Tibial nerve (tissue), 4 donors: Measurements from ENCODE around the gene IPO5. TPM values are rescaled to one million over a fixed set of nuclear protein-coding genes. Genes with fewer than 3 reads are reported as not detected.

ENCODE experiments used
- DNase-seq, 2 donors: peaks; one replicate each; pipeline ENCODE4 v3.0.0-alpha.2; 2019; ENCODE audit warnings: low spot score in 2 of 2
- H3K27ac ChIP-seq, 4 donors: fragments of 200-600 bp; sonication (generic) in 3 of 4; one replicate each; pipeline ENCODE4 v1.5.1; 2017 to 2019; ENCODE audit warnings: mild to moderate bottlenecking in 1 of 4
- H3K27me3 ChIP-seq, 2 donors: fragments of 200-600 bp; sonication (generic) in 1 of 2; one replicate each; pipeline versions ENCODE4 v1.5.1 to v1.6.0; 2017 to 2019
- H3K36me3 ChIP-seq, 3 donors: fragments of 200-600 bp; sonication (generic); one replicate each; pipeline ENCODE4 v1.5.1; 2018 to 2019
- H3K4me1 ChIP-seq, 4 donors: fragments of 200-600 bp; sonication (generic) in 3 of 4; one replicate each; pipeline ENCODE4 v1.5.1; 2017 to 2019
- H3K4me3 ChIP-seq, 4 donors: fragments of 200-600 bp; sonication (generic) in 3 of 4; one replicate each; pipeline ENCODE4 v1.5.1; 2017 to 2019; ENCODE audit warnings: mild to moderate bottlenecking in 1 of 4, moderate library complexity in 1 of 4
- H3K9me3 ChIP-seq, 4 donors: fragments of 200-600 bp; sonication (generic) in 3 of 4; one replicate each; pipeline ENCODE4 v1.5.1; 2017 to 2019
- EP300 ChIP-seq, 2 donors: sonication (generic); formaldehyde crosslinking; IDR thresholded peaks; one replicate each; pipeline ENCODE4 v1.6.1; 2017; ENCODE audit warnings: antibody characterized with exemption in 2 of 2, mild to moderate bottlenecking in 1 of 2
- POLR2A ChIP-seq, 2 donors: fragments of 450-650 bp; IDR thresholded peaks; one replicate each; pipeline ENCODE4 v1.6.1; 2017; ENCODE audit warnings: antibody characterized with exemption in 2 of 2, mild to moderate bottlenecking in 2 of 2, moderate library complexity in 2 of 2
- WGBS, 2 donors: methylation state at CpG; one replicate each; pipeline ENCODE4 v1.1.5; 2018; 5-methylcytosine and 5-hydroxymethylcytosine counted together
- total RNA-seq, 4 donors: library from RNA; depleted of rRNA; stranded (reverse); fragments of >200 nt; gene quantifications; one replicate each; pipeline ENCODE4 v1.1.0, GENCODE V29; 2016
- TF ChIP-seq, protein P1 (sequence below), 5 experiments: fragments of 200-600 bp in 3 of 5; fragments of 450-650 bp in 2 of 5; sonication (generic) in 3 of 5; IDR thresholded peaks; one replicate each; pipeline ENCODE4 v1.5.1; 2016 to 2019; ENCODE audit warnings: antibody characterized with exemption in 5 of 5, mild to moderate bottlenecking in 3 of 5, moderate library complexity in 2 of 5

The IPO5 gene
- total RNA-seq, 4 donors from 2014 or later, result 117 to 135 (median 120) TPM

DNA sequence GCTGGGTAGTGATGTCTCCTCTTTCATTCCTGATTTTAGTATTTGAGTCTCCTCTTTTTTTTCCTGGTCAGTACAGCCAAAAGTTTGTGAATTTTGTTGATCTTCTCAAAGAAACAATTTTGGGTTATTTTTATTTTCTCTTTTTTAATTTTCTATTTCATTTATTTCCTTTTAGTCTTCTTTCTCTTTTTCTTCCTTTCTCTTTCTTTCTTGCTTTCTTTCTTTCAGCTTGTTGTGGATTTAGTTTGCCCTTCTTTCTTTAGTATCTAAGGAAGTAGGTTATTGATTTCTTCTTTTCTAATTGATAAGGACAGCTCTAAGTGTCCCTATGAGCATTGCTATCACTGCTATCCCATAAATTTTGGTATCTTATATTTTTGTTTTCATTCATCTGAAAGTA is 13.8 kb downstream of the IPO5 start:
- Histone ChIP-seq H3K4me3 (no peak overlapping the region), H3K27ac (no peak overlapping the region), H3K4me1 (no peaks in the 10 kb centered on the region), H3K9me3 (no peaks in the 10 kb centered on the region), H3K27me3 (no peaks in the 10 kb centered on the region), H3K36me3 (no peaks in the 10 kb centered on the region)
- TF ChIP-seq, protein P1, sequence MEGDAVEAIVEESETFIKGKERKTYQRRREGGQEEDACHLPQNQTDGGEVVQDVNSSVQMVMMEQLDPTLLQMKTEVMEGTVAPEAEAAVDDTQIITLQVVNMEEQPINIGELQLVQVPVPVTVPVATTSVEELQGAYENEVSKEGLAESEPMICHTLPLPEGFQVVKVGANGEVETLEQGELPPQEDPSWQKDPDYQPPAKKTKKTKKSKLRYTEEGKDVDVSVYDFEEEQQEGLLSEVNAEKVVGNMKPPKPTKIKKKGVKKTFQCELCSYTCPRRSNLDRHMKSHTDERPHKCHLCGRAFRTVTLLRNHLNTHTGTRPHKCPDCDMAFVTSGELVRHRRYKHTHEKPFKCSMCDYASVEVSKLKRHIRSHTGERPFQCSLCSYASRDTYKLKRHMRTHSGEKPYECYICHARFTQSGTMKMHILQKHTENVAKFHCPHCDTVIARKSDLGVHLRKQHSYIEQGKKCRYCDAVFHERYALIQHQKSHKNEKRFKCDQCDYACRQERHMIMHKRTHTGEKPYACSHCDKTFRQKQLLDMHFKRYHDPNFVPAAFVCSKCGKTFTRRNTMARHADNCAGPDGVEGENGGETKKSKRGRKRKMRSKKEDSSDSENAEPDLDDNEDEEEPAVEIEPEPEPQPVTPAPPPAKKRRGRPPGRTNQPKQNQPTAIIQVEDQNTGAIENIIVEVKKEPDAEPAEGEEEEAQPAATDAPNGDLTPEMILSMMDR (IDR thresholded peaks at IDR 0.05), result no peak
- TF ChIP-seq POLR2A (IDR thresholded peaks at IDR 0.05) (no peak), EP300 (IDR thresholded peaks at IDR 0.05) (no peak)
- DNase-seq, result no peak

DNA sequence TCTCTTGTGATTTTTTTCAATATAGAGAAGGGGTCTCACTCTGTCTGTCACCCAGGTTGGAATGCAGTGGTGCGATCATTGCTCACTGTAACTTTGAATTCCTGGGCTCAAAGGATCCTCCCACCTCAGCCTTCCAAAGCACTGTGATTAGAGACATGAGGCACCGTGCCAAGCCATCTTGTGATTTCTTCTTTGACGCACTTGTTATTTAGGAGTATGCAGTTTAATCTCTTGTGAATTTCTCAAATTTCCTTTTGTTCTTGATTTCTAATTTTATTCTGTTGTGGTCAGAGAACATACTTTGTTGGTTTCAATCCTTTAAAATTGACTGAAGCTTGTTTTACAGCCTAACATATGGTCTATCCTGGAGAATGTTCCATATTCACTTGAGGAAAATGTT is 14.5 kb downstream of the IPO5 start:
- Histone ChIP-seq H3K27me3 (no peaks in the 10 kb centered on the region), H3K4me1 (no peaks in the 10 kb centered on the region), H3K9me3 (no peaks in the 10 kb centered on the region), H3K27ac (no peak overlapping the region), H3K36me3 (no peaks in the 10 kb centered on the region), H3K4me3 (no peak overlapping the region)
- WGBS, 2 donors, result 58 to 65% methylated on average over 3 of the region's 3 CpGs
- TF ChIP-seq EP300 (IDR thresholded peaks at IDR 0.05) (no peak), POLR2A (IDR thresholded peaks at IDR 0.05) (no peak)
- TF ChIP-seq, protein P1 (IDR thresholded peaks at IDR 0.05), result no peak
- DNase-seq, result peak in 1 of 2 donors; percentile 29

DNA sequence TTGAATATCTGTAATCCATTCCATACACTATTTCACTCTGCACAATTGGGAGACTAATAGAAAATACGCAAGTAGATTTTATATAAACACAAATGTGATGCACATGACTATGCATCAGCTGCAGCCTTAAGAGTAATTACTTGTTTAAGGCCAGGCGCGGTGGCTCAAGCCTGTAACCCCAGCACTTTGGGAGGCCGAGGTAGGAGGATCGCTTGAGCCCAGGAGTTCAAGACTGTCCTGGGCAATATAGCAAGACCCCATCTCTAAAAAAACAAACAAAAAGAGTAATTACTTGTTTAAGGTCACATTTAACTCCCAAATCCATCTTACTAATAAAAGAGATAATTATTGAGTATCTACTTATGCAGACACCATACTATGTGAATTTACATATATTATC is 18.0 kb downstream of the IPO5 start:
- 91 to 94% methylated on average over 5 of the region's 5 CpGs for WGBS, 2 donors
- H3K27ac ChIP-seq, result no peak overlapping the region
- TF ChIP-seq, protein P1 (IDR thresholded peaks at IDR 0.05), result no peak
- TF ChIP-seq POLR2A (IDR thresholded peaks at IDR 0.05), result no peak
- no peak for TF ChIP-seq EP300 (IDR thresholded peaks at IDR 0.05)
- H3K36me3 ChIP-seq, result no peaks in the 10 kb centered on the region
- H3K4me1 ChIP-seq, result peaks cover 0 to 10% (median 0%) of the 10 kb centered on the region in 4 donors
- no peak for DNase-seq
- no peaks in the 10 kb centered on the region for H3K9me3 ChIP-seq
- no peak overlapping the region for H3K4me3 ChIP-seq
- no peaks in the 10 kb centered on the region for H3K27me3 ChIP-seq

DNA sequence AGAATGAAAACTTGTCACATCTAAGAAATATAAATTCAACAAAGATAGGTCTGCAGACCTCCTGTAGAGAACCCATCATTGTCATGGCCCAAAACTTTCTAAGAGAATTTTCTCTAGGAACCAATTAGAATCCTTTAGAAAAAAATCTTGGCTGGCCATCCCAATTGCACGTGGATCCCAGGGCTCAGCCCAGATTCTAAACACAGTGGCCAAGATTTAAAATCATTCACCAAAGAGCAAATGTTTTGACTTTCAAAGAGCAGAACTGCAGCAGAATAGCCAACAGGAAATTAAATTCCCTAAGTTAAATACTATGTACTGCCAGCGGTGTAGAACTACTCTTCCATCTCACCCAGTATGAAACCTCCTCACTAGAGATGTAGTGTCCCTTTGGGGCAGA is 21.3 kb downstream of the IPO5 start:
- Histone ChIP-seq H3K36me3 (no peaks in the 10 kb centered on the region), H3K9me3 (no peaks in the 10 kb centered on the region), H3K4me1 (peaks cover 0 to 36% (median 15%) of the 10 kb centered on the region in 4 donors), H3K27ac (peak overlapping the region in 2 of 4 donors; percentile 94 to 98), H3K27me3 (no peaks in the 10 kb centered on the region), H3K4me3 (no peak overlapping the region)
- no peak for DNase-seq
- TF ChIP-seq EP300 (IDR thresholded peaks at IDR 0.05) (no peak), POLR2A (IDR thresholded peaks at IDR 0.05) (no peak)
- TF ChIP-seq, protein P1 (IDR thresholded peaks at IDR 0.05), result no peak
- 43% methylated on average over 2 of the region's 2 CpGs for WGBS, 2 donors

DNA sequence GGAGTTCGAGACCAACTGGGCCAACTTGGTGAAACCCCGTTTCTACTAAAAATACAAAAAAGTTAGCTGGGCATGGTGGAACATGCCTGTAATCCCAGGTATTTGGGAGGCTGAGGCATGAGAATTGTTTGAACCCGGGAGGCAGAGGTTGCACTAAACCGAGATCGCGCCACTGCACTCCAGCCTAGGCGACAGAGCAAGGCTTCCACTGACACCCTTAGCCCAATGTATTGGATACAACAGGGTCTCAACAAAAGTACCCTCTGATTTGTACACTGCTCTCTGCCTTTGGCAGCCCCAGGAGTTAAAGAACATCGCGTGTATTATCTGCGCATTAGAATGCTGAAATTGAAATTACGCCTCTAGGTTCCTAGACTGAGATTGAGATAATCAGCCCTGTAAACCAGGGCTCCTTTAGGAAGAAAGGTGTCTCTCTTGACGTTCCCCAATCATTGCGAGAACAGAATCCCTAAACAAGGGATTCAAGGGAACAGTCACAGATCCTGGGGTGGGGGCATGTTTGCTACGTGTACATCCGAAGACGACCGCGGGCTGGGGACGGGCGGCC is 21.9 kb downstream of the IPO5 start:
- TF ChIP-seq EP300 (IDR thresholded peaks at IDR 0.05), result no peak
- TF ChIP-seq POLR2A (IDR thresholded peaks at IDR 0.05), result no peak
- TF ChIP-seq, protein P1 (IDR thresholded peaks at IDR 0.05), result no peak
- peaks cover 0 to 41% (median 15%) of the 10 kb centered on the region in 4 donors for H3K4me1 ChIP-seq
- 19 to 20% methylated on average over 17 to 20 of the region's 20 CpGs for WGBS, 2 donors
- H3K4me3 ChIP-seq, result peak overlapping the region; percentile 58 to 95 (median 82)
- no peaks in the 10 kb centered on the region for H3K27me3 ChIP-seq
- no peaks in the 10 kb centered on the region for H3K36me3 ChIP-seq
- H3K27ac ChIP-seq, result peak overlapping the region; percentile 89 to 98 (median 96)
- peak in 1 of 2 donors; percentile 21 for DNase-seq
- H3K9me3 ChIP-seq, result no peaks in the 10 kb centered on the region
